DLD1 (cell line): Measurements from ENCODE around the gene NPPC.
"Not testable (repeated sequence)": the region's sequence is repeated elsewhere in the genome, so short reads cannot be mapped to it uniquely, and the experiment has no call there.

Experiments used
- in situ Hi-C: cut with HindIII; loops from 2 replicates; pipeline ENCODE4 v1.10.0; 2017; ENCODE audit warnings: low sequenced_read_pairs

The NPPC gene

DNA sequence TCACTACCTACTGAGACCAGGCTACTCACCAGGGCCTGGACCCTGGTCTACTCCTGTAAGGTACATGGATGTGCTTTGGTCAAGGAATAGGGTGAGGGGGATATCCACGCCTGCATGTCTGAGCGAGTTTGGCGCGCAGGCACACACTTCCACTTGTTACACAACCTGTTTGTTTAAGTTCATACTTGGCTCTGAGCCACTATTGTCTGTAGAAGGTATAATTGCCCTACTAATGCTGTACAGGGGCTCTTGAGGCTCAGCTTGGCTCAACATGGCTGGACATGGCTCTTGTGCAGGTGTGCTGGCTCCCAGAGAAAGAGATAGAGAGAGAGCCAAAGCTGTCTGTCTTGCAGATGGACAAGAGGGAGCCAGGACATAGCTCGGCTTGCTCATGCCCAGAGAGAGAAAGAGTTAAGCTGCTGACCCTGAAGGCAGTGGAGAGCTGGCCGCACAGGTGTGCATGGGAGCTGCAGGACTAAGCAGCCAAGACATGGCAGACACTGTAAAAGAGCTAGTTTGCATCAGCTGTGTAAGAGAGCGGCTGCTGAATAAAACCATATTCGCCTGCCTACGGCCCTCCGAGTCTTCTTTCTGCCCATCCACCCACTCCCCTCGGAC, 35.2 kb downstream of the NPPC start:
- in situ Hi-C loops, result no loop called here

DNA sequence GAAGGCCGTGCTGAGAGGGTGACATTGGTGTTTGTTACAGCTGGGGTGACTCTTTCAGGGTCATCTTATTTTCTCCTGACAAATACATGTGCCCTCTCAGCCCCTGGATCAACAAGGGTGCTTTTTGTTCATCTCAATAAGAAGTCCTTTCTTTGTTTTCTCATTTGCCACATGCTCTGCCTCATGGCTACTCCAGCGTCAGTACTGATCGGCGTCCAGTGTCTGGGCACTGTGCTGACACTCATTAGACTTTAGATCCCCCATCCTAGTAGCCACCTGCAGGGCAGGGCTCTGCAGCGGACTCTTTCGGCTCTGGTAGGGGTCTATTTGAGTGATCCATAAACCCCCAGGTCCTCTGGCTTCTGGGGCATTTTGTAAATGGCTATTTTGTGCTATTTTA, 38.4 kb downstream of the NPPC start:
- in situ Hi-C loops, result no loop called here

DNA sequence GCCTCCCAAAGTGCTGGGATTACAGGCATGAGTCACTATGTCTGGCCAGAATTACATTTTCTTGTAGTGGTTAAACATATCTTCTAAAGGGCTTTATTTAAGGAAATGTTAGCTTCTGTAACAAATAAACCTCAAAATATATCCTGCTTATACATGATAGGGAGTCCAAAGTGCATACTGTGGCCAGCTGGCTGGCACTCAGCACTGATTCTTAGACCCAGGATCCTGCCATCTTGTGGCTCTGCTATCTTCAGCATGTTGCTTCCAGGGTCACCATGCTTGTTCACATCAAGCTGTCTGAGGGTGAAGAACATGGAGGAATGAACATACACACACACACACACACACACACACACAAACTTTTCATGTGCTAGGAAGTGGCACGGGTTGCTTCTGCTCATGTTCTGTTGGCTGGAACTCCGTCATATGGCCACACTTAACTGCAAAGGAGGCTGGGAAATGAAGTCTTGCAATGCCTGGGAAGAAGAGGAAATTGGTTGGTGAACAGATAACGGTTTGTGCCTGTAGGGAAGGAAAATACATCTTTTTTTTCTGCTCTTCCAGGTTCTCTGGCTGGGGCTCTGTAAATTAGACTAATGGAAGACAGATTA, 40.0 kb downstream of the NPPC start:
- in situ Hi-C loops, result no loop called here

DNA sequence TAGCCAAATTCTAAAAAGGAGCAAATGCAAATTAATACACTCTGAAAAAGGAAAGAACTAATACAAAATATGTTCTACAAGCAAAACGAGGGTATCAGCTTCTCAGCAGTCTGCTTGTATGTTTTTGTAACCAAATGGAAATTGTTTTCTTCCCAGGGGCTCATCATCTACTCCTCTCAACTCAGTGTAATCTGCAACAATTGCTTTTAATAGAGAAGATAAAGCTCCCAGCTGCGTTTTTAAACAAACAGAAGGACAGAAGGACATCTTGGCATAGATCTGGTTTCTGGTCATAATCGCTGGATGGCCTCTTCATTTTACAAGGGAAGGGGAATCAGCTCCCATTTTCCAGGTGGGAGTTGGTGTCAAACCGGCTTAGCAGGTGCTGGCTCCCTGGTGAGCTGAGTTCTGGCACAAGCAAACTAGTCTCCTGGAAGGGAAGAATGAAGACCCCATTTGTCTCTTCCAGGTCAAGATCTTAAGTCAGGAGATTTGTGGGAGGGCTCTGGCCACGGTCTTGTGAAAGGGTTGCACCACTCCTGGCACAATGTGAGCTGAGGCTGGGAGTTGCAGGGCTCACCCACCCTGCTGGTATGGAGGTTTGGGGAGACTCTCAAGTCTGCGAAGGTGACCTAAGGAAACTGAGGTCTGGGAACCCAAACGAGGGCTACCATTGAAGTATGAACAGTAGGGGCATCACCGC, 41.6 kb downstream of the NPPC start:
- in situ Hi-C loops, result no loop called here

DNA sequence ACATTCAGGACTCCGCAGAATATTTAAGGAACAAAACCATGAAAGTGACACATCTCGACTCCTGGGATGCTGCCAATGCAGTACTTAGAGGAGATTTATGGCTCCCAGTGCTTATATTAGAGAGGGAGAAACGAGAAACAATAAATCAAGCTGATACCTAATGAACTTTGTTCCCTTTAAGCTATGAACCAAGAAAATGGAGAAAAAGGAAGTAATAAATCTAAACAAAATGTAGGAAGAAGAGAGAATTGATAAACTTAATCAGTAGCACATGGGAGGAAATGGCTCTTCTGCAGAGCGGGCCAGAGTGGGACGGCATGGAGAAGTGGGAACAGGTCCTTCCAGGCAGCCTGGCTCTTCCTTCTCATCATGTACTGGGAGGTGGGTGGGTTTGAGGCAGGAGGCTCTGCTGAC, 42.7 kb downstream of the NPPC start:
- in situ Hi-C loops, result no loop called here

DNA sequence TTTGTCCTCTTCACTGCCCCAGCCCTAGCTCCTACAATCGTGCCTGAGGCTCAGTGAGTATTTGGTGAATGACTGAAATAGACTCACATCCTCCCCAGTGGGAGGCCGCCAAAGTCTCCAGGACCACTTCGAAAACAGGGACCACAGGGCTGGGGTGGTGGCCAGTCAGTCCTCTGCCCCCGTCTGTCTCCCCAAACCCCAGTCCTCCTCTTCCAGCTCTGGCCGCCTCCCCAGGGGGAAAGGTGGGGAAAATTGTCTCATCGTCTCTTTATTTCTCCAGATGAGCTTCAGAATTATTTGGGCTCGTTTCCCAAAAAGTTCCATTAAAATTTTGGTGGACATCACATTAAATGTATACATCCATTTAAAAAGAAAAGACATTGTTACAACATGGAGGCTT, 43.5 kb downstream of the NPPC start:
- in situ Hi-C loops, result no loop called here

DNA sequence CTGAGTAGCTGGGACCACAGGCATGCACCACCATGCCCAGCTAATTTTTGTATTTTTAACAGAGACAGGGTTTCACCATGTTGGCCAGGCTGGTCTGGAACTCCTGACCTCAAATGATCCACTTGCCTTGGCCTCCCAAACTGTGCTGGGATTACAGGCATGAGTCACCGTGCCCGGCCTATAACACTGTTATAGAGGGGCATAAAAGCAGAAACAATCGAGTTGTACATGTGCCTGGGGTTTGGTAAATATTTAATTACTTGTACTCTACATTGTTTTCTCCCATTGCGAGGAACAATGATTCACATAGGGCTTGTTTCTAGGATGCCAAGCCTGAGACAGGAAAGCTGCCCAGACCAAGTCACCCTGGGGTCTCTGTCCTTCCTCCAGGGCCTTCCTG, 45.8 kb downstream of the NPPC start:
- in situ Hi-C loops, result not testable (repeated sequence)

DNA sequence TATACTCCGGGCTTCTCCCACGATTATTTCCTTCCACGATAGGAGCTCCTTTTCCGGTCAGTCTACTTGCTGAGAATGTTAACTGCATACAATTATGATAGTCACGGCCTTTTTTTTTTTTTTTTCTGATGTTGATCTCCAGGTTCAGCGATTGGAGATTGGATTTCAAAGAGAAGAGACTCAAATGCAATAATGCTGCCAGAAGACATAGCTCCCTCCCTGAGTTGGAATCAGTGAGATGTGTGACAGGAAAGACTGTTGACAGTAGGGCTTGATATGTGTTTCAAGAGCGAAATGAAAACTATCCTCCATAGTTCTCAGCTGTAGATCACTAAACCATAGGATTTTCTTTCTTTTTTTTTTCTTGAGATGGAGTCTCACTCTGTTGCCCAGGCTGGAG, 47.0 kb downstream of the NPPC start:
- in situ Hi-C loops, result no loop called here

DNA sequence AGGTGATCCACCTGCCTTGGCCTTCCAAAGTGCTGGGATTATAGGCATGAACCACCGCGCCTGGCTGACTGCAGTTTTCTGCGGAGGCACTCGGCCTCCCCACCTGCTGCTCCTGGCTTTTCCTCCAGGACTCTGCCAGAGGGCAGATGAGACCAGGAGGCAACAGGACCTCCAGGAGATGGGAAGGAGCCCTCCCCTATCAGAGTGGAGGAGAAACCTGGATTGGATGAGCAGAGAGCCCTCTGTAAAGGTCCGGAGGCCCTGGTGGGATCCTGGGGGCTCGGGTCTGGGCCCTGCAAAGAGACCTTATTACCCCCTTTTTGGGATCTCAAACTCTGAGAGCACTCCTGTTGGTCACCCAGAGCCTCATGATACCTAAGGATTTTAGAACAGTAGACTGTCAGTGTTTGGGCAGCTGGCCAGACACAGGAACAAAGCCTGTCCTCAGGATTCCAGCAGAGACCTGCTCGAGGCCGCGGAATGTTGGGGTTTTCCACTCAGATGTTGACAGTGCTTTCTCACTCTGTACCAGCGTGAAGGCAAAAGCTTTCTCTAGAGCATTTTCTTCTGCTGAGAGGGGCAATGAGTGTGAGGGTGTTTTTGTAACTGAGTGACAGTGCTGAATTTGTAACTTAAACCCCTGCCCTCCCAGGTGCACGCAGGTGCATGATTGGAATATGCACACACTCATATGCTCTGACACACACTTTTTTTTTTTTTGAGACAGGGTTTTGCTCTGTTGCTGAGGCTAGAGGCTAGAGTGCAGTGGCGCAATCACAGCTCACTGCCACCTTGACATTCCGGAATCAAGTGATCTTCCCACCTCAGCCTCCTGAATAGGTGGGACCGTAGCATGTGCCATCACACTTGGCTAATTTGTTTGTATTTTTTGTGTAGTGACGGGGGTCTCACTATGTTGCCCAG, 48.4 kb downstream of the NPPC start:
- in situ Hi-C loops, result no loop called here

DNA sequence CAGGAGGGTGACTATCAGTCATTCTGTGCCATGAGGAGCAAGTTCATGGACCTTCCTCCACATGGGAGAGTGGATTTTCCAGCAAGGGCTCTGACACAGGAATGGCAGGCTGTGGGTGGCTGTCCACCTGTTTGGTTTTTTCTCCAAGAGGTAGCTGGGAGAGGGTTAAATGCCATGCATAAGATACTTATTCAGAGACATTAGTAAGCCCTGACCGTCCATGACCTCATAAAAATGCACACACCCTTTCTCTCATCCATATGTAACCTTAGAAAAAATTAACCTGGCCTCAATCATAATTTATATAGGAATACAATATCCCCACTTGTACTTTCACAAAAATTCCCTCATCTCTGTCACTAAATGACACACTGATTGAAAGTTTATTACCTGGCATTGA, 51.3 kb downstream of the NPPC start:
- in situ Hi-C loops, result no loop called here
